EL (cell line): ENCODE data around the gene HSPA4.
"Not testable (repeated sequence)": the region's sequence is repeated elsewhere in the genome, so short reads cannot be mapped to it uniquely, and the experiment has no call there.

Experiments
- DNase-seq: peaks from one replicate; pipeline ENCODE4 v3.0.0-alpha.2; 2016

The HSPA4 gene

GRCh38 chr5:133128066-133128465 is 76.3 kb downstream of the HSPA4 start:
- no peak for DNase-seq

DNA sequence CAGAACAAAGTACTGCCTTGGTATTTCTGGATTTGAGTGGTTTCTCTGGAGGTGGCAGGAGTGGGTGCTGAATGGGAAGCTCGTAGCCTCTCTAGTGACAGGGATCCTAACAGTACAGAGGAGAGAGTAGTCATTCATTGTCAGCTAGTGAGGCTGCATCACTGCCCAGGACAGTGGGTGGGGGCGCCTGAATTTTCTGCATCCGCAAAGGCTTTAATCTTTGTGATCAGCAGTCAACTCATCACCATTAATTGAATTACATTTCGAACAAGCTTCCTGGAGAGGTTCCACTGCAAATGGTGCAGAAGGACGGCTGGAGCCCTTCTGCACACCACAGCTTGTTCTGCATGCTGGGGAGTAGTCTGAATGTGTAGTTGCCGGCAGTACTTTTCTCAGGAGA is 77.5 kb downstream of the HSPA4 start:
- no peak for DNase-seq

DNA sequence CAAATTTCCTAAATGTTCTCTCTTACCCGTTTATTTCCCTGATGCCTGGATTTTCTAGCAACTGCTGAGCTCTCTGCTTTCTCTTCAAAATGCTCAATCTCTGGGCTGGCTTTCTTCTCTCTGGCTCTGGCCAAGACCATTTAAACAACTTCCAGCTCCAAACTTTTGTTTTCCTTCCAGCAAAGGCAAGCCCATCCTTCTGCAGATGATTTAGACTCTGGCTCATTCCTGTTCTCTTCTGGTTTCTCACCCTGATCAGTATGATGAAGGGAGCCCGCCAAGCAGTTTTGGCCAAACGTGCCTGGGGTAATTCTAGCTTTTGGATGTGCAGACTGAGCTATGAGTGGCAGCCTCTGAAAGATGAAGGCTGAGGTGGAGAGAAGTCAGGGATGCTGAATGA is 78.1 kb downstream of the HSPA4 start:
- DNase-seq: no peak

DNA sequence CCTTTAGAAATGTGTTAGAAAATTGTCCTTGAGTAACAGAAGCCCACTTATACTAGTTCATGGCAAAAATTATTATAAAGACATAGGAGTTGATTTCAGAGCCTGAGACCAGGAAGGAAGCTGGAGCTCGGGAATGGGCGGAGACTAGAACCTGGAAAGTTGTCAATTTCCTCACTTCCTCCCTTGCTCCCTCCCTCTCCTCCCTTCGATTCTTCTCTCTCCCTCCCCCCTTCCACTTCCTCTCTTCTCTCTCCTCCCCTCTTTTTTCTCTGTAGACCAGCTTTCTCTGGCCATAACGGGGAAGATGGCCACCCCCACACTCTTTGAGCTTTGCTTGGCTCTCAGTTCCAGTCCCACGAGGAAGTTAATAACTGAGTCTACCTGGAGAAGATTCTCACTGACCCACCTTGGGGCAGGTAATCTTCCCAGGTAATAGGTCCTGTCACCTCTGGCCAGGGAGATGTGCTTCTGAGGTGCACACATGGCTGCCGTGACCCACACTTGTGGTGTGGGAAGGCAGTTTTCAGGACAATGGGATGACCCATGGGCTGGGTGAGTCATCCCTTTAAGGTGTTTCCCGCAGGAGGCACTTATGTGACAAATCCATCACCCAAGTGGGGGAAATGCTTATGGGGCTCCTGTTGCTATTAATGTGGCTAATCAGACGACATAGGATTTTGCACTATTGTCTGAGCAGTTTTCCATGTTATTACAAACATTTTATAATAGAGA is 78.7 kb downstream of the HSPA4 start:
- peak; percentile 23 for DNase-seq

DNA sequence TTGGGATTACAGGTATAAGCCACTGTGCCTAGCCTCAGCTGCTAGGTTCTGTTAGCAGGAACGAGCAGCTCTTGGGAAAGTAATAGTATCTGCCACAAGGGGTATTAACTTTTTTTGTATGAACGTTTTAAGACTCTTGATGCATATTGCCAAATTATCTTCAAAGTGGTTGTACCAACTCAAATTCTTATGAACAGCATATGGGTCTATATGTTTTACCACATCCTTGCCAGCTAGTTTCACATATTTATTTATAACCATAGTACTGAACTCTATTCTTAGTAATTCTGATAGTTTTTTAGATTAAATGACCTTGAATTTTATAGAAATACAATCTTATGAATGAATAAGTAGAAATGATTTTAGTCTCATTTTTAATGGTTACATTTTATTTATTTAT is 80.9 kb downstream of the HSPA4 start:
- DNase-seq: no peak

GRCh38 chr5:133133241-133133640 is 81.4 kb downstream of the HSPA4 start:
- not testable (repeated sequence) for DNase-seq

DNA sequence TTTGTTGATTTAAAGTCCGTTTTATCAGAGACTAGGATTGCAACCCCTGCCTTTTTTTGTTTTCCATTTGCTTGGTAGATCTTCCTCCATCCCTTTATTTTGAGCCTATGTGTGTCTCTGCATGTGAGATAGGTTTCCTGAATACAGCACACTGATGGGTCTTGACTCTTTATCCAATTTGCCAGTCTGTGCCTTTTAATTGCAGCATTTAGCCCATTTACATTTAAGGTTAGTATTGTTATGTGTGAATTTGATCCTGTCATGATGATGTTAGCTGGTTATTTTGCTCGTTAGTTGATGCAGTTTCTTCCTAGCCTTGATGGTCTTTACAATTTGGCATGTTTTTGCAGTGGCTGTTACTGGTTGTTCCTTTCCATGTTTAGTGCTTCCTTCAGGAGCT is 85.1 kb downstream of the HSPA4 start:
- not testable (repeated sequence) for DNase-seq

DNA sequence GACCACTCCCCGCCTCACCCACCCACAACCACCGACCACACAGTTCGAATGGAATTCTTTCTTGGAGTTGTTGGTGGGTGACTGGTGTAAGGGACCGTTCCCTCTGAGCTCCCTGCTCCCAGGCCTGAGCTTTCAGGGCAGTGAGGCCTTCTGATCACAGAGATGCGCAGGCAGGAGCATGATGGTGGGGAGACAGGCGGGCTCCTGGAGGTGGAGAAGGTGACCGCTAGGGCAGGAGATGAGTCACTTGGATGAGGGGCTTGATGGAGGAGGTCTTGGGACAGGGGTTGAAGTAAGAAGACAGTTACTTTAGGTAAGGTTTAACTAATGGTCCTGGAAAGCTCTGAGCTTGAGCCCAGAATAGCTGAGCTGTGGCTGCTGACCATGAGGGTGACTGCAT is 88.5 kb downstream of the HSPA4 start:
- no peak for DNase-seq

GRCh38 chr5:133141746-133142145 is 89.9 kb downstream of the HSPA4 start:
- no peak for DNase-seq

GRCh38 chr5:133142782-133143181 is 91.0 kb downstream of the HSPA4 start:
- DNase-seq: no peak

GRCh38 chr5:133144245-133144981 is 92.6 kb downstream of the HSPA4 start:
- DNase-seq: no peak

DNA sequence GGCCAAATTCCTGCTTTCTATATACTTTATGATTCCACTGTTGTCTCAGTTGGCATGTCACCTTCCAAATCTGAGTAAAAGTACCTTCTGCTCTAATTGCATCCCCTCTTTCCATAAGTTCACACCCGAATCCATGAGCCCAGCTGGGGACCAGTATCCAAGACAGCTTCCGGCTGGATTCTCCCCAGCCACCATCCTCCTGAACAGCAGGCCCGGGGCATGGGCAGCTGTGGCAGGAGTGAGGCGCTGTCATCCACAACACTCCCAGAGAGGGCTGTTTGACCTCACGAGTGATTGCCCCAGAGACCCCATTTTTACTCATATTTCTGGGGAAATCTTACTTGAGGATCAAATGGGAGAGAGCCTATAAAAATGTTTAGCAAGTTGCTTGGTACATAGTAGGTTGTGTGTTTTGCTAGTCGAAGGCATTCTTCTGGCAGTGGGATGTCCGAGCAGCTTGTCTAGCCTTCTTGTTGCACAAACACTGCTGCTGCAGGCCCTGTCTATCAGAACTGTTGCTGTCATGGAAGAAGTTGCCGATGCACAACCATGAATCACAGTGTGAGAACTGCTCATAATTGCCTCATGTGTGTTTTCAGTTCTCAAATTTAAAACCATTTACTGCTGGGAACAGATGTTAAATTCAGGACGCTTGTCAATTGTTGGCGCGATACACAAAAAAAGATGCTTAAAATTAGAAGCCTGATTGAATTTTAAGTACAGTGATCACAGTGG is 93.8 kb downstream of the HSPA4 start:
- no peak for DNase-seq

- DNase-seq: no peak
Observed at GRCh38 chr5:133147411-133147810, 95.6 kb downstream of the HSPA4 start.

GRCh38 chr5:133147815-133148567 is 96.2 kb downstream of the HSPA4 start:
- no peak for DNase-seq

- DNase-seq: no peak
Observed at GRCh38 chr5:133149345-133149744, 97.5 kb downstream of the HSPA4 start.

- DNase-seq: no peak
Observed at GRCh38 chr5:133150909-133151544, 99.2 kb downstream of the HSPA4 start.

GRCh38 chr5:133154274-133155075 is 102.7 kb downstream of the HSPA4 start:
- DNase-seq: no peak

DNA sequence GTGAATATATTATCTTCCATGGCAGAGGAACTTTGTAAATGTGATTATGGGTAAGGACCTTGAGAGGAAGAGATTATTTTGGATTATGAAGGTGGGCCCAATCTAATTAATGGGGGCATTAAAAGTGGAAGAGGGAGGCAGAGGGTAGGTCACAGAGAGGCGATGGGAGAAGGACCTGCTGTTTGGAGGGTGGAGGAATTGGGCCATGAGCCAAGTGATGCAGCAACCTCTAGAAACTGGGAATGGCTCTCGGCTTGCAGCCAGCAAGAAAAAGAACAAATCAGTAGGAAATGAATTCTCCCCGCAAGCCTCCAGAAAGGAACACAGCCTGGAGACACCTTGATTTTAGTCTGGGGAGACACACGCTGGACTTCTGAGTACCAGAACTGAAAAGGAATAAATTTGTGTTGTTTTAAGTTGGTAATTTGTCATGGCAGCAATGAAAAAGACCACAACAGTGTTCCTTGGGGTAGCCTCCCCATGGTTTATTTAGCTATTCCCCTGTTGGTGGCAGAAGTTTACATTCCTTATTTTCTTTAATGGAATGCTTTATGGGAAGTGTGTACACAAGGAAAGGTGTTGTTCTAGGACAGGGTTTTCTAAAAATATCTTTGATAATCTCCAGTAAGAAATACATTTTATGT is 103.6 kb downstream of the HSPA4 start:
- DNase-seq: no peak
